KMS-11 (cell line): ENCODE measurements around the gene ZNF860.

Source experiments
- H2AFZ ChIP-seq: fragments of 200-600 bp; sonication (generic); 2 replicates; pipeline ENCODE4 v1.6.1; 2016; ENCODE audit warnings: antibody characterized with exemption, mixed run types, low read depth
- H3K27ac ChIP-seq: fragments of 200-600 bp; sonication (generic); 2 replicates; pipeline ENCODE4 v1.6.1; 2016; ENCODE audit warnings: mild to moderate bottlenecking, mixed run types
- H3K27me3 ChIP-seq: fragments of 200-600 bp; sonication (generic); 2 replicates; pipeline ENCODE4 v1.6.1; 2017; ENCODE audit warnings: mild to moderate bottlenecking, low read depth, mixed run types, moderate library complexity; ENCODE audit not compliant: insufficient read depth
- H3K36me3 ChIP-seq: fragments of 200-600 bp; sonication (generic); 2 replicates; pipeline ENCODE4 v1.6.1; 2017; ENCODE audit warnings: mild to moderate bottlenecking, mixed run types; ENCODE audit not compliant: insufficient read depth
- H3K4me1 ChIP-seq: fragments of 200-600 bp; sonication (generic); 2 replicates; pipeline ENCODE4 v1.6.1; 2016; ENCODE audit warnings: mild to moderate bottlenecking, low read depth, mixed run types; ENCODE audit not compliant: poor library complexity, severe bottlenecking
- H3K4me2 ChIP-seq: fragments of 200-600 bp; sonication (generic); 2 replicates; pipeline ENCODE4 v1.7.0; 2016; ENCODE audit warnings: mild to moderate bottlenecking, mixed run types
- H3K4me3 ChIP-seq: fragments of 200-600 bp; sonication (generic); IDR thresholded peaks from 2 replicates; pipeline ENCODE4 v1.6.1; 2017; ENCODE audit warnings: low read depth, low read length, mixed read lengths; ENCODE audit not compliant: insufficient read depth
- H3K79me2 ChIP-seq: fragments of 200-600 bp; sonication (generic); 2 replicates; pipeline ENCODE4 v1.6.1; 2016; ENCODE audit warnings: low read depth, mixed run types; ENCODE audit not compliant: insufficient read depth
- H3K9ac ChIP-seq: fragments of 200-600 bp; sonication (generic); 2 replicates; pipeline ENCODE4 v1.6.1; 2016; ENCODE audit warnings: mild to moderate bottlenecking, mixed run types
- H4K20me1 ChIP-seq: fragments of 200-600 bp; sonication (generic); 2 replicates; pipeline ENCODE4 v1.6.1; 2016; ENCODE audit warnings: mild to moderate bottlenecking, mixed run types; ENCODE audit not compliant: insufficient read depth
- TF ChIP-seq, protein P1 (sequence below): fragments of 200-600 bp; sonication (generic); conservative IDR thresholded peaks from 2 replicates; pipeline ENCODE4 v1.6.1; 2017; ENCODE audit warnings: low read depth, mild to moderate bottlenecking, antibody characterized with exemption, low read length, moderate library complexity, mixed read lengths

ZNF860 gene

DNA sequence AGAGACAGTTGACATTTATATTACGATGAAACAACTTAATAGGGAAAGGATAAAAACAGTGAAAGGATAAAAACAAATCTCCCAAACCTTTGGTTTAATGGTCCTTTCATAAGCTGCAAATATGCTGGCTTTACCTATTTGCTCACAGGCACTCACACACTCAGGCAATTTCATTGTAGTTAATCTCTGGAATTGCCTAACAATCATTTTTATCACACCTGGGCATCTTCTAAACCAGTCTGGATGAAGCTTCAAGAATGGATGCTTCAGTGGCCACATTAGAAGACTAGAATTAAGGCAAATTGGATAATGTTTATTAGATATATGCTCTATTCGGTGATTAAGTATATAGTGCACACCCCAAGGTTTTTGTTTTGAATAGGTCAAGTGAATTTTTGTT is 14.0 kb upstream of the ZNF860 start:
- Histone ChIP-seq H3K4me2 (no peak overlapping the region), H3K4me1 (no peaks in the 10 kb centered on the region), H3K4me3 (no peak overlapping the region), H3K79me2 (no peaks in the 10 kb centered on the region), H3K27me3 (no peaks in the 10 kb centered on the region), H3K9ac (no peak overlapping the region), H2AFZ (no peak overlapping the region), H3K36me3 (no peaks in the 10 kb centered on the region), H3K27ac (no peak overlapping the region), H4K20me1 (no peaks in the 10 kb centered on the region)
- TF ChIP-seq, protein P1, sequence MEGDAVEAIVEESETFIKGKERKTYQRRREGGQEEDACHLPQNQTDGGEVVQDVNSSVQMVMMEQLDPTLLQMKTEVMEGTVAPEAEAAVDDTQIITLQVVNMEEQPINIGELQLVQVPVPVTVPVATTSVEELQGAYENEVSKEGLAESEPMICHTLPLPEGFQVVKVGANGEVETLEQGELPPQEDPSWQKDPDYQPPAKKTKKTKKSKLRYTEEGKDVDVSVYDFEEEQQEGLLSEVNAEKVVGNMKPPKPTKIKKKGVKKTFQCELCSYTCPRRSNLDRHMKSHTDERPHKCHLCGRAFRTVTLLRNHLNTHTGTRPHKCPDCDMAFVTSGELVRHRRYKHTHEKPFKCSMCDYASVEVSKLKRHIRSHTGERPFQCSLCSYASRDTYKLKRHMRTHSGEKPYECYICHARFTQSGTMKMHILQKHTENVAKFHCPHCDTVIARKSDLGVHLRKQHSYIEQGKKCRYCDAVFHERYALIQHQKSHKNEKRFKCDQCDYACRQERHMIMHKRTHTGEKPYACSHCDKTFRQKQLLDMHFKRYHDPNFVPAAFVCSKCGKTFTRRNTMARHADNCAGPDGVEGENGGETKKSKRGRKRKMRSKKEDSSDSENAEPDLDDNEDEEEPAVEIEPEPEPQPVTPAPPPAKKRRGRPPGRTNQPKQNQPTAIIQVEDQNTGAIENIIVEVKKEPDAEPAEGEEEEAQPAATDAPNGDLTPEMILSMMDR, result no peak

DNA sequence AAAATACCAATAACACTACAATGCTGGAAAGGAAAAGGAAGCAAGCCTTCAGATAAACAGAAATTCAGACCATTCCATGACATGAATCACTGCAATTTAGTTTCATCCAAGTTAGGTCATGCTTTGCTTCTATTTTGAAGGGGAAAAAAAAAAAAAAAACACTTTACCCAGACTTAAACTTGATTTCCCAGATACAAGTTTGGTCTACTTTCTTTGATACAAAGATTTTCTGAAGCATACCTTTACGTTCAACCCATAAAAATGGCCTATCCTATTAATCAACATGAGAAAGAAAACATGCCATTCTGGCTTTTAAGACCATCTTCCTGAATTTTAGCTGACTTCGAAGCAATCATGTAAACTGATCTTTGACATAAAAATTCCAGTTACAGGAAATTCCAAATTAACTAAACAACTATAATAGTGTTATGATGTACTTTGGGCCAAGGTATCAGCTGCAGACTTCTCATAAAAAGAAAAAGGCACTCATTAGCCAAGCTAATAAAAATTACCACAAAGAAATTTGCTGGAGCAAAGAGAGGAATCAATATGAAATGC is 13.1 kb upstream of the ZNF860 start:
- Histone ChIP-seq H3K9ac (no peak overlapping the region), H3K4me1 (no peaks in the 10 kb centered on the region), H3K27ac (no peak overlapping the region), H3K36me3 (no peaks in the 10 kb centered on the region), H3K27me3 (no peaks in the 10 kb centered on the region), H3K4me3 (no peak overlapping the region), H4K20me1 (no peaks in the 10 kb centered on the region), H3K4me2 (no peak overlapping the region), H3K79me2 (no peaks in the 10 kb centered on the region), H2AFZ (no peak overlapping the region)
- TF ChIP-seq, protein P1, result no peak

DNA sequence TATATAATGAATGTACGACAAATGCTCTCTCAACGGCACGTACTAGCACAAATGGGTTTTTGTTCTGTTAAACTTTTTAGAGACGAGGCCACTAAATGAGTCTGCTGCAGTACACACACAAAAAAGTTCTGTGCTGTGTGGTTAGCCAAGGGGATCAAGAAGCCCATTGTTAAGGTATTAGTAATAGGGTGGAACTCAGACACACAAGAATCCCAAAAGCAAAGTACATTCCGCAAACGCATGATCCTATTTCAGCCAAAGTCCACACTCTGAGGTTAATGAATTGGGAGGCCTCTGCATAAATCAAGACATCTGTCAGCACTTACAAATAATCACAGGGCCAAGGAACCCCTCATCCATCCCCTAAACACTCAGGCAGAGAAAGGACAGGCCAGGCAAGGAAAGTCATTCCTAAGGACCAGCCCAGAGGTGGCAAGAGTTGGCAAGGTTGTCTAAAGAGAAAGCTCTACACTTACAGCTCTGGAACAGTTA is 12.6 kb upstream of the ZNF860 start:
- no peak overlapping the region for H3K27ac ChIP-seq
- H3K9ac ChIP-seq, result no peak overlapping the region
- TF ChIP-seq, protein P1, result no peak
- no peak overlapping the region for H3K4me2 ChIP-seq
- no peak overlapping the region for H3K4me3 ChIP-seq
- H3K4me1 ChIP-seq, result no peaks in the 10 kb centered on the region
- no peaks in the 10 kb centered on the region for H3K27me3 ChIP-seq
- no peak overlapping the region for H2AFZ ChIP-seq
- no peaks in the 10 kb centered on the region for H3K79me2 ChIP-seq
- no peaks in the 10 kb centered on the region for H4K20me1 ChIP-seq
- H3K36me3 ChIP-seq, result no peaks in the 10 kb centered on the region

DNA sequence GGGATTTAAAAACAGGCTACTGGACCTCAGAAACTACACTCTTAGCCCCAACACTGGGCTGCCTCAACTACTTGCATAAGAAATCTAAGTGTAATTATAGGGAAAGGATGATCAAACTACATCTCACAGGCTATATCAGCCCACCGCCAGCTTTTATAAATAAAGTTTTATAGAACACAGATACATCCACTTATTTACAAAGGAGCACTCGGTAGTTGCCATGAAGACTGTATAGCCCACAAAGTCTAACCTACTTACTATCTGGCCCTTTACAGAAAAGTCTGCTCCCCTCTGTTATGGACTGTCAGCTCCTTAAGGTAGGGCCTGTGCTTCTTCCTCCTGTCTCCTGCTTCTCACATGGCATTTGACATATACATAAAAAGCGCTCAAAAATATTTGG is 9.9 kb upstream of the ZNF860 start:
- H3K27me3 ChIP-seq, result no peaks in the 10 kb centered on the region
- H3K36me3 ChIP-seq, result no peaks in the 10 kb centered on the region
- H3K4me3 ChIP-seq, result no peak overlapping the region
- H3K79me2 ChIP-seq, result no peaks in the 10 kb centered on the region
- no peaks in the 10 kb centered on the region for H3K4me1 ChIP-seq
- no peak overlapping the region for H2AFZ ChIP-seq
- H3K4me2 ChIP-seq, result no peak overlapping the region
- H3K9ac ChIP-seq, result no peak overlapping the region
- TF ChIP-seq, protein P1, result no peak
- H4K20me1 ChIP-seq, result no peaks in the 10 kb centered on the region
- no peak overlapping the region for H3K27ac ChIP-seq
